Lung (tissue), 12 donors: ENCODE results near the gene TUBA1C. TPM values are rescaled to one million over a fixed set of nuclear protein-coding genes. Genes with fewer than 3 reads are reported as not detected.

Experiments used
- ATAC-seq: fragments of 200-7000 bp; cut with Tn5 transposase; one replicate; pipeline ENCODE4 v1.9.1; 2020; ENCODE audit warnings: moderate number of reproducible peaks; ENCODE audit not compliant: insufficient read depth, low FRiP score
- DNase-seq, 3 donors: peaks; one replicate each; pipeline ENCODE4 v3.0.0-alpha.2; 2013 to 2017
- H3K27ac ChIP-seq, 2 donors: one replicate each; pipeline ENCODE4 v1.5.1; 2013; ENCODE audit warnings: mild to moderate bottlenecking in 2 of 2, moderate library complexity in 2 of 2, control low read depth in 1 of 2, inconsistent platforms in 1 of 2, low read depth in 1 of 2, low read length in 1 of 2
- H3K27me3 ChIP-seq, 3 donors: one replicate each; pipeline ENCODE4 v1.5.1; 2013; ENCODE audit warnings: low read length in 2 of 3; ENCODE audit not compliant: control insufficient read depth in 3 of 3, insufficient read depth in 3 of 3
- H3K36me3 ChIP-seq, 4 donors: one replicate each; pipeline ENCODE4 v1.5.1; 2013; ENCODE audit warnings: low read length in 4 of 4, mild to moderate bottlenecking in 1 of 4, moderate library complexity in 1 of 4; ENCODE audit not compliant: control insufficient read depth in 4 of 4, insufficient read depth in 4 of 4
- H3K4me1 ChIP-seq, 5 donors: one replicate each; pipeline ENCODE4 v1.5.1; 2013; ENCODE audit warnings: low read length in 5 of 5, mild to moderate bottlenecking in 2 of 5, moderate library complexity in 1 of 5; ENCODE audit not compliant: control insufficient read depth in 5 of 5, insufficient read depth in 5 of 5
- H3K4me3 ChIP-seq: one replicate; pipeline ENCODE4 v1.5.1; 2013; ENCODE audit warnings: mild to moderate bottlenecking, control low read depth, moderate library complexity
- H3K9ac ChIP-seq, 2 donors: one replicate each; pipeline ENCODE4 v1.5.1; 2013; ENCODE audit warnings: low read length in 2 of 2, control low read depth in 1 of 2; ENCODE audit not compliant: insufficient read depth in 1 of 2
- H3K9me3 ChIP-seq, 4 donors: one replicate each; pipeline ENCODE4 v1.5.1; 2013; ENCODE audit warnings: low read length in 3 of 4, mild to moderate bottlenecking in 1 of 4, moderate library complexity in 1 of 4; ENCODE audit not compliant: control insufficient read depth in 4 of 4, insufficient read depth in 3 of 4
- WGBS, 2 donors: extraction: QIAGEN DNeasy Blood & Tissue Kit; methylation state at CpG; one replicate each; pipeline ENCODE4 v1.1.7; 2013; 5-methylcytosine and 5-hydroxymethylcytosine counted together
- polyA plus RNA-seq, 2 donors: library from polyadenylated mRNA; stranded (reverse); fragments of 200-250 nt; gene quantifications; one replicate each; pipeline ENCODE4 v1.2.1, GENCODE V29; 2013
- total RNA-seq, 2 donors: library from RNA; depleted of rRNA in 1 of 2; stranded (reverse); fragments of >200 nt in 1 of 2; gene quantifications; one replicate each; pipeline ENCODE4 v1.2.1, GENCODE V29; 2014 to 2021
- TF ChIP-seq, protein P1 (sequence below): IDR thresholded peaks from 2 replicates; pipeline ENCODE4 v1.5.1; 2012; ENCODE audit warnings: mild to moderate bottlenecking; ENCODE audit errors: control extremely low read depth, extremely low read depth
- donor health status: control.
- donor health status: control.
- donor health status: Bipolar disorder and iron deficiency.
- donor health status: healthy.
- donor health status: DM: yes; HTN: yes; CAD: no.

Gene TUBA1C
- total and polyA plus RNA-seq, 4 donors = 54.3 to 593 (median 201) TPM

DNA sequence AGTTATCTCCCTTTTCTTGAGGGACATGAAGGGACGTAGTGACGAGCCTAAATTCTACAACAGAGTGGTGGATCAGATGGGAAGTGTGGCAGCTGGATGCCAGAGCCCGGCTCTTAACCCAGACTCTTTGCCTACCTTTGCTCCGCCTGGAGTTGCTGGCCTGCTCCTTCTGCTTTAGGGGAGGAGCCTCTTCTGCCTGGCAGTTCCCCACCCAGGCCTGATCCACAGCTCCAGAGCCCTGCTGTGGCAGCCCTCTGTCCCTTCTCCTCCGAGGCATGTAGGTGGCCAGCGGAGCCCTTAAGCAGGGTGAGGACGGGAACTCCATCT, 27.8 kb downstream of the TUBA1C start:
- Histone ChIP-seq H3K27me3 (peaks cover 0 to 52% (median 28%) of the 10 kb centered on the region in 3 donors), H3K9ac (no peak overlapping the region), H3K4me1 (peaks cover 0 to 25% (median 16%) of the 10 kb centered on the region in 5 donors), H3K4me3 (no peak overlapping the region), H3K36me3 (no peaks in the 10 kb centered on the region), H3K27ac (peak overlapping the region in 1 of 2 donors; percentile 13), H3K9me3 (no peaks in the 10 kb centered on the region)
- TF ChIP-seq, protein P1, sequence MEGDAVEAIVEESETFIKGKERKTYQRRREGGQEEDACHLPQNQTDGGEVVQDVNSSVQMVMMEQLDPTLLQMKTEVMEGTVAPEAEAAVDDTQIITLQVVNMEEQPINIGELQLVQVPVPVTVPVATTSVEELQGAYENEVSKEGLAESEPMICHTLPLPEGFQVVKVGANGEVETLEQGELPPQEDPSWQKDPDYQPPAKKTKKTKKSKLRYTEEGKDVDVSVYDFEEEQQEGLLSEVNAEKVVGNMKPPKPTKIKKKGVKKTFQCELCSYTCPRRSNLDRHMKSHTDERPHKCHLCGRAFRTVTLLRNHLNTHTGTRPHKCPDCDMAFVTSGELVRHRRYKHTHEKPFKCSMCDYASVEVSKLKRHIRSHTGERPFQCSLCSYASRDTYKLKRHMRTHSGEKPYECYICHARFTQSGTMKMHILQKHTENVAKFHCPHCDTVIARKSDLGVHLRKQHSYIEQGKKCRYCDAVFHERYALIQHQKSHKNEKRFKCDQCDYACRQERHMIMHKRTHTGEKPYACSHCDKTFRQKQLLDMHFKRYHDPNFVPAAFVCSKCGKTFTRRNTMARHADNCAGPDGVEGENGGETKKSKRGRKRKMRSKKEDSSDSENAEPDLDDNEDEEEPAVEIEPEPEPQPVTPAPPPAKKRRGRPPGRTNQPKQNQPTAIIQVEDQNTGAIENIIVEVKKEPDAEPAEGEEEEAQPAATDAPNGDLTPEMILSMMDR = no peak
- ATAC-seq = no peak
- 64 to 87% methylated on average over 7 of the region's 7 CpGs for WGBS, 2 donors
- peak in 1 of 3 donors; percentile 13 for DNase-seq

GRCh38 chr12:49293056-49293956, 28.4 kb downstream of the TUBA1C start:
- 31 to 46% methylated on average over 18 of the region's 18 CpGs for WGBS, 2 donors
- TF ChIP-seq, protein P1 = no peak
- H3K27me3 ChIP-seq = peaks cover 0 to 58% (median 34%) of the 10 kb centered on the region in 3 donors
- peak; percentile 69 to 83 (median 76) for DNase-seq
- no peaks in the 10 kb centered on the region for H3K9me3 ChIP-seq
- peaks cover 0 to 25% (median 16%) of the 10 kb centered on the region in 5 donors for H3K4me1 ChIP-seq
- no peak overlapping the region for H3K9ac ChIP-seq
- no peak overlapping the region for H3K4me3 ChIP-seq
- no peaks in the 10 kb centered on the region for H3K36me3 ChIP-seq
- peak overlapping the region in 1 of 2 donors; percentile 13 for H3K27ac ChIP-seq
- no peak for ATAC-seq

DNA sequence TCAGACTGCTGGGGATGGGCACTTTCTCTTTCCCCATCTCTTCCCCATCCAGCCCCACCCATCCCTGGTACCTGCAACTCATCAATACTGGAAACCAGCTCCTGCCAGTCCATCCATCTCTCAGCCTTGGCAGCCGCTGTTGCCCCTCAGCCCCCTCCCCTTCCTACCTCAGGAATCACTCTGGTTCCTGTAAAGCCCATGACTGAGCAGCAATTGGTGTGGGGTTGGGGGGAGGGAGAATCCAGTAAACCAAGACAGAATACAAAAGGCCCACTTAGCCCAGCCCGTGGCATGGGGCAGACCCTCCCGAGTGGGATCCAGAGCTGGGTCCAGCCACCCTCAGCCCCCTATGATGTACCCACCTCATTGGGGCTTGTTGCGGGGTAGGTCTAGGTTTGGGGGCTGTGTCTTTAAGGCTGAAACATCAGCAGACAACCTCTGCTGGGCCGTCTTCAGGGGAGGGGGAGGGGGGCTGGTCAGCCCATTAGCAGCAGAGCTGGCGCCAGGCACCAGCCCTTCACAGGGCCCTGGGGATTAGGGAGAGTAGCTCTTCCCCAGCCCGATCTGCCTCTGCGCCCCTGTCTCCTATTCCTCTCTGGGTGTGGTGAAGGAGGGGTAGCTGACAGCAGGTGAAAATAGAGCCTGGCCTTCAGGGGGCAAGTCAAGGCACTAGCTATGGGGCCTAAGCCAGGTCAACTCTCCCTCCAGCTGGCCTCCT, 29.4 kb downstream of the TUBA1C start:
- Histone ChIP-seq H3K27me3 (peaks cover 0 to 62% (median 40%) of the 10 kb centered on the region in 3 donors), H3K4me1 (peaks cover 0 to 25% (median 16%) of the 10 kb centered on the region in 5 donors), H3K4me3 (no peak overlapping the region), H3K36me3 (no peaks in the 10 kb centered on the region), H3K9me3 (no peaks in the 10 kb centered on the region), H3K9ac (no peak overlapping the region), H3K27ac (no peak overlapping the region)
- ATAC-seq (no peak), DNase-seq (no peak)
- WGBS, 2 donors = 77 to 79% methylated on average over 8 of the region's 8 CpGs
- TF ChIP-seq, protein P1 = no peak
